Sigmoid colon (tissue), 7 donors: ENCODE results near the gene NCF4. TPM values are rescaled to one million over a fixed set of nuclear protein-coding genes. Genes with fewer than 3 reads are reported as not detected.
A peak's percentile ranks its signal among the peaks of the same experiment; 100 is the strongest.

Source experiments
- DNase-seq: peaks from one replicate; pipeline ENCODE4 v3.0.0-alpha.2; 2019
- H3K27ac ChIP-seq, 4 donors: fragments of 200-600 bp; sonication (generic); one replicate each; pipeline ENCODE4 v1.5.1; 2016 to 2019; ENCODE audit warnings: mild to moderate bottlenecking in 1 of 4
- H3K27me3 ChIP-seq, 3 donors: fragments of 200-600 bp; sonication (generic); one replicate each; pipeline ENCODE4 v1.5.1; 2019; ENCODE audit warnings: mild to moderate bottlenecking in 1 of 3
- H3K36me3 ChIP-seq, 4 donors: fragments of 200-600 bp; sonication (generic); one replicate each; pipeline ENCODE4 v1.5.1; 2016 to 2019
- H3K4me1 ChIP-seq, 4 donors: fragments of 200-600 bp; sonication (generic); one replicate each; pipeline ENCODE4 v1.5.1; 2017 to 2019
- H3K4me3 ChIP-seq, 4 donors: fragments of 200-600 bp; sonication (generic); one replicate each; pipeline ENCODE4 v1.5.1; 2017 to 2019; ENCODE audit warnings: mild to moderate bottlenecking in 2 of 4, moderate library complexity in 1 of 4
- H3K9me3 ChIP-seq, 4 donors: fragments of 200-600 bp in 3 of 4; sonication (generic) in 3 of 4; one replicate each; pipeline versions ENCODE4 v1.5.1 to v1.6.1; 2013 to 2019
- CTCF ChIP-seq, 4 experiments: fragments of 450-650 bp in 3 of 4; fragments of 200-600 bp in 1 of 4; IDR thresholded peaks; one replicate each; pipeline ENCODE4 v1.5.1; 2016 to 2019; ENCODE audit warnings: antibody characterized with exemption in 4 of 4, mild to moderate bottlenecking in 3 of 4, moderate library complexity in 2 of 4
- EP300 ChIP-seq, 4 donors: sonication (generic); formaldehyde crosslinking; IDR thresholded peaks; one replicate each; pipeline ENCODE4 v1.6.1; 2017; ENCODE audit warnings: antibody characterized with exemption in 4 of 4
- POLR2A ChIP-seq, 2 donors: fragments of 450-650 bp; IDR thresholded peaks; one replicate each; pipeline ENCODE4 v1.6.1; 2016; ENCODE audit warnings: antibody characterized with exemption in 2 of 2, mild to moderate bottlenecking in 2 of 2, moderate library complexity in 2 of 2
- POLR2AphosphoS5 ChIP-seq, 4 donors: sonication (generic); formaldehyde crosslinking; IDR thresholded peaks; one replicate each; pipeline ENCODE4 v1.6.1; 2017; ENCODE audit warnings: antibody characterized with exemption in 4 of 4
- WGBS, 2 donors: extraction: QIAGEN DNeasy Blood & Tissue Kit; methylation state at CpG; one replicate each; pipeline ENCODE4 v1.1.7; 2013; 5-methylcytosine and 5-hydroxymethylcytosine counted together
- intact Hi-C: fragments of 100-400 bp; cut with DNase I; formaldehyde crosslinking; loops from one replicate; pipeline ENCODE4 v1.15.1; 2023
- polyA plus RNA-seq, 3 donors: library from polyadenylated mRNA; stranded (reverse); fragments of 200-250 nt; gene quantifications; one replicate each; pipeline ENCODE4 v1.2.3, GENCODE V29; 2013
- total RNA-seq, 4 donors: library from RNA; depleted of rRNA; stranded (reverse); fragments of >200 nt; gene quantifications; one replicate each; pipeline ENCODE4 v1.1.0, GENCODE V29; 2016
- donor health status: healthy with polysubstance abuse.
- donor health status: Bipolar disorder and iron deficiency.
- donor health status: healthy.

NCF4 gene
- total and polyA plus RNA-seq, 7 donors = 13.5 to 35.8 (median 19.3) TPM

GRCh38 chr22:36914390-36914752 lies 53.6 kb downstream of the NCF4 start:
- Histone ChIP-seq H3K27ac (no peak overlapping the region), H3K27me3 (no peaks in the 10 kb centered on the region), H3K36me3 (no peaks in the 10 kb centered on the region), H3K4me1 (peaks cover 0 to 15% (median 14%) of the 10 kb centered on the region in 4 donors), H3K4me3 (peak overlapping the region in 2 of 4 donors; percentile 16 to 34), H3K9me3 (no peaks in the 10 kb centered on the region)
- intact Hi-C loops = no loop called here
- TF ChIP-seq EP300 (IDR thresholded peaks at IDR 0.05) = no peak
- no peak for TF ChIP-seq POLR2A (IDR thresholded peaks at IDR 0.05)
- TF ChIP-seq POLR2AphosphoS5 (IDR thresholded peaks at IDR 0.05) = no peak
- no peak for TF ChIP-seq CTCF (IDR thresholded peaks at IDR 0.05)
- no peak for DNase-seq
- 38 to 71% methylated on average over 1 of the region's 1 CpG for WGBS, 2 donors

DNA sequence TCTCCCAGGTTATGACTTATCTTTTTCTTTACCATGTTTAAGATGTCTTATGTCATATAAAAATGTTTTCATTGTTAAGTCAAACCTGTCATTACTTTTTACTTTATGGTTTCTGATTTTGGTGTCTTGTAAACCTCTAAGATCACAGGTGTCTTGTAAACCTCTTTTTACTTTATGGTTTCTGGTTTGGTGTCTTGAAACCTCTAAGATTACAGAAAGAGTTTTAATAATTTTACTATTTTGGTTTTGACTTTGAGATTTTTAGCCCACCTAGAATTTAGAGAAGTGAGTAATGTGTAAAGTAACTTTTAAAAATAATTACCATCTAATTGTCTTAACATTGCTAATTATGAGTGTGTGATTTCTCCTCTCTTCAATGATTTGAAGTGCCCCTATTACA lies 55.2 kb downstream of the NCF4 start:
- no peaks in the 10 kb centered on the region for H3K36me3 ChIP-seq
- H3K27me3 ChIP-seq = no peaks in the 10 kb centered on the region
- H3K9me3 ChIP-seq = no peaks in the 10 kb centered on the region
- H3K4me3 ChIP-seq = no peak overlapping the region
- H3K27ac ChIP-seq = no peak overlapping the region
- intact Hi-C loops = no loop called here
- no peak for TF ChIP-seq POLR2AphosphoS5 (IDR thresholded peaks at IDR 0.05)
- no peak for TF ChIP-seq POLR2A (IDR thresholded peaks at IDR 0.05)
- TF ChIP-seq CTCF (IDR thresholded peaks at IDR 0.05) = no peak
- TF ChIP-seq EP300 (IDR thresholded peaks at IDR 0.05) = no peak
- no peak for DNase-seq
- peaks cover 0 to 19% (median 14%) of the 10 kb centered on the region in 4 donors for H3K4me1 ChIP-seq

- no peak for DNase-seq
- H3K27ac ChIP-seq = no peak overlapping the region
- peaks cover 0 to 21% (median 15%) of the 10 kb centered on the region in 4 donors for H3K4me1 ChIP-seq
- TF ChIP-seq POLR2AphosphoS5 (IDR thresholded peaks at IDR 0.05) (no peak), EP300 (IDR thresholded peaks at IDR 0.05) (no peak)
- no peaks in the 10 kb centered on the region for H3K27me3 ChIP-seq
- WGBS, 2 donors = 52 to 78% methylated on average over 3 of the region's 3 CpGs
- no peaks in the 10 kb centered on the region for H3K36me3 ChIP-seq
- no peaks in the 10 kb centered on the region for H3K9me3 ChIP-seq
- H3K4me3 ChIP-seq = no peak overlapping the region
- intact Hi-C loops = no loop called here
Measured at GRCh38 chr22:36918586-36919284, 57.9 kb downstream of the NCF4 start.

DNA sequence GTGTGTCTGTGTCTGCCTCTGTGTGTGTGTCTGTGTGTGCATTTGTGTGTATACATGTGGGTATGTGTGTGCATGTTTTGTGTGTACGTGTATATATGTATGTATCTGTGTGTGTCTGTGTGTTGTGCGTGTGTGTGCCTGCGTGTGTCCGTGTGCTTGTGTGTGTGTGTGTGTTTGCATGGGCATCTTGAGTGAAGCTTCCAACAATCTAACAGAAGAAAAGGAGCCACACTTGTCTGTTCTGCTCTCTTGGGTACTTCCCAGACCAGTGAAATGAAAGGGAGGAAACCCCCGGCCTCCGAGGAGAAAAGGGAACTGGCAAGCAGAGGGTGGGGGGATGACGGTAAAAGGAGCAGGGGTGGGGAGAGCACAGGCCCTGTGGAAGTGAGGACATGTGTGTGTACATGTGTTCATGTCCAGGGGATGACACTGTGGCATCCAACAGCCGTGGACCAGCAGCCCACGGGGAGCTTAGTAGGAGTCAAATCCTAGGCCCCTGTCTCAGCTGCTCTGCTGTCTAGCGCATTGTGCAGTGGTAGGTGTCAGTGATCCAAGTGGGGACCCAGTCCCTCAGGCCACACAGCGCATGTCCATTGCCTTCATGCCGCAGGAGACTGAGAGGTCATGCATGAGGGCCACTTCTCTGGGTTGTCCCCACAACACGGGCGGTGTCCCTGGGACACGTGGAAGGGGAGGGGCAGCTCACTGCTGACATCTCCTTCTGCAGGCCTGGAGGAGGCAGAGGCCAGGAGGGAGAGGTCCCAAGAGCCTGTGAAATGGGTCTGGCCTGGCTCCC lies 60.7 kb downstream of the NCF4 start:
- H3K36me3 ChIP-seq = no peaks in the 10 kb centered on the region
- H3K27me3 ChIP-seq = no peaks in the 10 kb centered on the region
- H3K27ac ChIP-seq = peak overlapping the region in 1 of 4 donors; percentile 34
- no peak for DNase-seq
- H3K4me1 ChIP-seq = peaks cover 0 to 21% (median 15%) of the 10 kb centered on the region in 4 donors
- intact Hi-C loops = no loop called here
- no peaks in the 10 kb centered on the region for H3K9me3 ChIP-seq
- WGBS, 2 donors = 56 to 62% methylated on average over 15 of the region's 15 CpGs
- no peak overlapping the region for H3K4me3 ChIP-seq
- TF ChIP-seq CTCF (IDR thresholded peaks at IDR 0.05) = no peak
- TF ChIP-seq EP300 (IDR thresholded peaks at IDR 0.05) = no peak
- no peak for TF ChIP-seq POLR2AphosphoS5 (IDR thresholded peaks at IDR 0.05)
- no peak for TF ChIP-seq POLR2A (IDR thresholded peaks at IDR 0.05)

GRCh38 chr22:36922105-36922608 lies 61.4 kb downstream of the NCF4 start:
- WGBS, 2 donors = 52 to 55% methylated on average over 10 of the region's 10 CpGs
- Histone ChIP-seq H3K27ac (peak overlapping the region in 1 of 4 donors; percentile 34), H3K27me3 (no peaks in the 10 kb centered on the region), H3K36me3 (no peaks in the 10 kb centered on the region), H3K4me3 (no peak overlapping the region), H3K9me3 (no peaks in the 10 kb centered on the region), H3K4me1 (peaks cover 0 to 21% (median 15%) of the 10 kb centered on the region in 4 donors)
- no peak for TF ChIP-seq CTCF (IDR thresholded peaks at IDR 0.05)
- TF ChIP-seq POLR2AphosphoS5 (IDR thresholded peaks at IDR 0.05) = no peak
- TF ChIP-seq EP300 (IDR thresholded peaks at IDR 0.05) = no peak
- no peak for TF ChIP-seq POLR2A (IDR thresholded peaks at IDR 0.05)
- intact Hi-C loops = no loop called here
- no peak for DNase-seq
